Liver (tissue), 9 donors: ENCODE measurements around the gene IQSEC3. TPM values are rescaled to one million over a fixed set of nuclear protein-coding genes. Genes with fewer than 3 reads are reported as not detected.
A peak's percentile ranks its signal among the peaks of the same experiment; 100 is the strongest.

Experiments used
- DNase-seq: peaks from one replicate; pipeline ENCODE4 v3.0.0-alpha.2; 2017; ENCODE audit warnings: low spot score
- H3K27ac ChIP-seq, 2 donors: one replicate each; pipeline ENCODE4 v1.7.0; 2013; ENCODE audit warnings: inconsistent platforms in 2 of 2, low read length in 2 of 2, control low read depth in 1 of 2, low read depth in 1 of 2, mild to moderate bottlenecking in 1 of 2
- H3K27me3 ChIP-seq, 4 donors: one replicate each; pipeline versions ENCODE4 v1.6.1 to v1.7.0; 2013; ENCODE audit warnings: low read length in 3 of 4, inconsistent platforms in 1 of 4, mild to moderate bottlenecking in 1 of 4, moderate library complexity in 1 of 4; ENCODE audit not compliant: control insufficient read depth in 4 of 4, insufficient read depth in 4 of 4
- H3K36me3 ChIP-seq, 4 donors: one replicate each; pipeline versions ENCODE4 v1.6.1 to v1.7.0; 2013; ENCODE audit warnings: low read length in 3 of 4, mild to moderate bottlenecking in 3 of 4, low read depth in 1 of 4, moderate library complexity in 1 of 4; ENCODE audit not compliant: control insufficient read depth in 4 of 4, insufficient read depth in 3 of 4
- H3K4me1 ChIP-seq, 4 donors: one replicate each; pipeline versions ENCODE4 v1.6.1 to v1.7.0; 2013; ENCODE audit warnings: low read length in 3 of 4, mild to moderate bottlenecking in 3 of 4, moderate library complexity in 1 of 4; ENCODE audit not compliant: control insufficient read depth in 4 of 4, insufficient read depth in 4 of 4
- H3K4me3 ChIP-seq, 3 donors: one replicate each; pipeline versions ENCODE4 v1.6.1 to v1.7.0; 2013; ENCODE audit warnings: low read length in 3 of 3, control low read depth in 1 of 3, low read depth in 1 of 3, mild to moderate bottlenecking in 1 of 3
- H3K9ac ChIP-seq, 2 donors: one replicate each; pipeline ENCODE4 v1.7.0; 2013; ENCODE audit warnings: low read length in 2 of 2, mild to moderate bottlenecking in 2 of 2, moderate library complexity in 2 of 2, control low read depth in 1 of 2, low read depth in 1 of 2
- H3K9me3 ChIP-seq, 4 donors: one replicate each; pipeline versions ENCODE4 v1.6.1 to v1.7.0; 2013; ENCODE audit warnings: low read length in 3 of 4; ENCODE audit not compliant: control insufficient read depth in 4 of 4
- ATF3 ChIP-seq: IDR thresholded peaks from 2 replicates; pipeline ENCODE4 v1.6.1; 2016; ENCODE audit warnings: antibody characterized with exemption
- CTCF ChIP-seq: fragments of 150-350 bp; IDR thresholded peaks from 2 replicates; pipeline ENCODE4 v1.5.1; 2017; ENCODE audit warnings: improper control_type of control experiment, low read depth, low read length; ENCODE audit not compliant: missing input control
- EGR1 ChIP-seq, 2 donors: IDR thresholded peaks; 2 replicates each; pipeline ENCODE4 v1.6.1; 2016 to 2018; ENCODE audit warnings: antibody characterized with exemption in 2 of 2, low read depth in 2 of 2
- FOXA1 ChIP-seq: IDR thresholded peaks from 2 replicates; pipeline ENCODE4 v1.6.1; 2016; ENCODE audit warnings: antibody characterized with exemption
- FOXA2 ChIP-seq: IDR thresholded peaks from 2 replicates; pipeline ENCODE4 v1.6.1; 2016; ENCODE audit warnings: antibody characterized with exemption
- GABPA ChIP-seq, 2 donors: IDR thresholded peaks in 1 of 2; conservative IDR thresholded peaks in 1 of 2; 2 replicates each; pipeline ENCODE4 v1.6.1; 2016; ENCODE audit warnings: antibody characterized with exemption in 2 of 2, mild to moderate bottlenecking in 1 of 2, moderate library complexity in 1 of 2
- HNF4A ChIP-seq, 2 donors: conservative IDR thresholded peaks; 2 replicates each; pipeline ENCODE4 v1.6.1; 2016; ENCODE audit warnings: antibody characterized with exemption in 2 of 2, mild to moderate bottlenecking in 2 of 2
- HNF4G ChIP-seq: IDR thresholded peaks from 2 replicates; pipeline ENCODE4 v1.6.1; 2016; ENCODE audit warnings: antibody characterized with exemption
- JUND ChIP-seq, 2 donors: IDR thresholded peaks; 2 replicates each; pipeline ENCODE4 v1.6.1; 2016; ENCODE audit warnings: antibody characterized with exemption in 2 of 2
- MAX ChIP-seq: IDR thresholded peaks from 2 replicates; pipeline ENCODE4 v1.6.1; 2016; ENCODE audit warnings: antibody characterized with exemption
- NR2F2 ChIP-seq: IDR thresholded peaks from 2 replicates; pipeline ENCODE4 v1.6.1; 2016; ENCODE audit warnings: antibody characterized with exemption
- RAD21 ChIP-seq, 2 donors: IDR thresholded peaks; 2 replicates each; pipeline ENCODE4 v1.6.1; 2016; ENCODE audit warnings: antibody characterized with exemption in 2 of 2, mild to moderate bottlenecking in 2 of 2
- REST ChIP-seq: IDR thresholded peaks from 2 replicates; pipeline ENCODE4 v1.6.1; 2016; ENCODE audit warnings: antibody characterized with exemption, mild to moderate bottlenecking
- RXRA ChIP-seq, 2 donors: IDR thresholded peaks; 2 replicates each; pipeline ENCODE4 v1.6.1; 2017 to 2018; ENCODE audit warnings: antibody characterized with exemption in 2 of 2, mild to moderate bottlenecking in 1 of 2
- SP1 ChIP-seq: IDR thresholded peaks from 2 replicates; pipeline ENCODE4 v1.6.1; 2018; ENCODE audit warnings: antibody characterized with exemption, mild to moderate bottlenecking
- TAF1 ChIP-seq: conservative IDR thresholded peaks from 2 replicates; pipeline ENCODE4 v1.6.1; 2016; ENCODE audit warnings: antibody characterized with exemption, mild to moderate bottlenecking
- YY1 ChIP-seq: IDR thresholded peaks from 2 replicates; pipeline ENCODE4 v1.6.1; 2016; ENCODE audit warnings: antibody characterized with exemption, mild to moderate bottlenecking
- ZBTB33 ChIP-seq: IDR thresholded peaks from 2 replicates; pipeline ENCODE4 v1.6.1; 2016; ENCODE audit warnings: antibody characterized with exemption
- WGBS: extraction: QIAGEN DNeasy Blood & Tissue Kit; methylation state at CpG from one replicate; pipeline ENCODE4 v1.1.7; 2013; 5-methylcytosine and 5-hydroxymethylcytosine counted together
- polyA plus RNA-seq, 2 donors: library from polyadenylated mRNA; stranded (reverse) in 1 of 2; unstranded in 1 of 2; fragments of 200-250 nt in 1 of 2; fragments of >200 nt in 1 of 2; fragmentation: Nextera tagmentation in 1 of 2; extraction: Ambion mirVana in 1 of 2; gene quantifications; one replicate each; pipeline versions ENCODE4 v1.2.1 to v1.2.3, GENCODE V29; 2013 to 2015
- total RNA-seq, 2 donors: library from RNA; depleted of rRNA; stranded (reverse); fragments of >200 nt; gene quantifications; one replicate each; pipeline ENCODE4 v1.2.3, GENCODE V29; 2014
- donor health status: healthy.
- donor health status: healthy.
- donor health status: healthy.
- donor health status: healthy.
- donor health status: healthy.

The IQSEC3 gene
- total and polyA plus RNA-seq, 4 donors, result under 0.01 to 0.79 (median 0.48) TPM

- H3K36me3 ChIP-seq, result peaks cover 0 to 5% (median 0%) of the 10 kb centered on the region in 4 donors
- peaks cover 14 to 65% (median 55%) of the 10 kb centered on the region in 4 donors for H3K4me1 ChIP-seq
- peak overlapping the region; percentile 85 to 87 for H3K27ac ChIP-seq
- H3K9me3 ChIP-seq, result no peaks in the 10 kb centered on the region
- WGBS, result 12% methylated on average over 12 of the region's 12 CpGs
- H3K9ac ChIP-seq, result peak overlapping the region; percentile 40 to 68
- TF ChIP-seq YY1, result no peak
- no peak for TF ChIP-seq ATF3
- TF ChIP-seq HNF4G, result no peak
- TF ChIP-seq GABPA (IDR thresholded peaks at IDR 0.05 in 1 of 2, conservative IDR thresholded peaks at IDR 0.05 in 1 of 2), result no peak
- no peak for TF ChIP-seq NR2F2
- TF ChIP-seq ZBTB33, result no peak
- TF ChIP-seq RAD21 (IDR thresholded peaks at IDR 0.05), result no peak
- TF ChIP-seq FOXA2, result no peak
- no peak for TF ChIP-seq JUND (IDR thresholded peaks at IDR 0.05)
- no peak for TF ChIP-seq HNF4A (conservative IDR thresholded peaks at IDR 0.05)
- no peak for TF ChIP-seq REST
- no peak for TF ChIP-seq TAF1
- no peak for TF ChIP-seq FOXA1
- no peak for TF ChIP-seq MAX
- TF ChIP-seq CTCF, result no peak
- no peak for TF ChIP-seq RXRA (IDR thresholded peaks at IDR 0.05)
- TF ChIP-seq SP1, result no peak
- TF ChIP-seq EGR1 (IDR thresholded peaks at IDR 0.05; ENCODE audit: low read depth in 2 of 2), result no peak
- H3K4me3 ChIP-seq, result peak overlapping the region; percentile 37 to 80 (median 60)
- no peaks in the 10 kb centered on the region for H3K27me3 ChIP-seq
- DNase-seq, result no peak
These were observed 147.0 kb downstream of the IQSEC3 start for GRCh38 chr12:213527-213932.
